Amygdala (tissue), 56 donors: ENCODE results near the gene SLC4A1AP.
A peak's percentile ranks its signal among the peaks of the same experiment; 100 is the strongest.

Source experiments
- DNase-seq, 56 donors: peaks; one replicate each; lab custom pipeline; 2025; lab: John Stamatoyannopoulos, UW

The SLC4A1AP gene

GRCh38 chr2:27735263-27735904 is 71.7 kb downstream of the SLC4A1AP start:
- peak in 22 of 56 donors; percentile 11 to 73 (median 38) for DNase-seq

- DNase-seq = no peak
Observed at GRCh38 chr2:27736031-27736889, 72.6 kb downstream of the SLC4A1AP start.

GRCh38 chr2:27736890-27737204 is 73.2 kb downstream of the SLC4A1AP start:
- DNase-seq = no peak

- peak in 4 of 56 donors; percentile 8 to 14 (median 12) for DNase-seq
Observed at GRCh38 chr2:27737676-27738348, 74.1 kb downstream of the SLC4A1AP start.

- DNase-seq = no peak
Observed at GRCh38 chr2:27738349-27739057, 74.8 kb downstream of the SLC4A1AP start.

- DNase-seq = no peak
Observed at GRCh38 chr2:27739058-27739373, 75.3 kb downstream of the SLC4A1AP start.

GRCh38 chr2:27741673-27742072 is 78.0 kb downstream of the SLC4A1AP start:
- DNase-seq = no peak

GRCh38 chr2:27742571-27742970 is 78.9 kb downstream of the SLC4A1AP start:
- no peak for DNase-seq
